C4-2B (cell line): ENCODE data around the gene ZNF616.

Experiments
- ZFX ChIP-seq: fragments of 450-650 bp; IDR thresholded peaks from 2 replicates; pipeline ENCODE4 v1.6.1; 2017
- TF ChIP-seq, protein P1 (sequence below): fragments of 450-650 bp; conservative IDR thresholded peaks from 2 replicates; pipeline ENCODE4 v1.5.1; 2017; ENCODE audit warnings: mild to moderate bottlenecking

- TF ChIP-seq, protein P1, sequence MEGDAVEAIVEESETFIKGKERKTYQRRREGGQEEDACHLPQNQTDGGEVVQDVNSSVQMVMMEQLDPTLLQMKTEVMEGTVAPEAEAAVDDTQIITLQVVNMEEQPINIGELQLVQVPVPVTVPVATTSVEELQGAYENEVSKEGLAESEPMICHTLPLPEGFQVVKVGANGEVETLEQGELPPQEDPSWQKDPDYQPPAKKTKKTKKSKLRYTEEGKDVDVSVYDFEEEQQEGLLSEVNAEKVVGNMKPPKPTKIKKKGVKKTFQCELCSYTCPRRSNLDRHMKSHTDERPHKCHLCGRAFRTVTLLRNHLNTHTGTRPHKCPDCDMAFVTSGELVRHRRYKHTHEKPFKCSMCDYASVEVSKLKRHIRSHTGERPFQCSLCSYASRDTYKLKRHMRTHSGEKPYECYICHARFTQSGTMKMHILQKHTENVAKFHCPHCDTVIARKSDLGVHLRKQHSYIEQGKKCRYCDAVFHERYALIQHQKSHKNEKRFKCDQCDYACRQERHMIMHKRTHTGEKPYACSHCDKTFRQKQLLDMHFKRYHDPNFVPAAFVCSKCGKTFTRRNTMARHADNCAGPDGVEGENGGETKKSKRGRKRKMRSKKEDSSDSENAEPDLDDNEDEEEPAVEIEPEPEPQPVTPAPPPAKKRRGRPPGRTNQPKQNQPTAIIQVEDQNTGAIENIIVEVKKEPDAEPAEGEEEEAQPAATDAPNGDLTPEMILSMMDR = no peak
- no peak for TF ChIP-seq ZFX
Observed at GRCh38 chr19:52176574-52176973, 36.8 kb upstream of the ZNF616 start.
